MG63 (cell line): ENCODE measurements around the gene LMCD1. TPM values are rescaled to one million over a fixed set of nuclear protein-coding genes. Genes with fewer than 3 reads are reported as not detected.

ENCODE experiments used
- DNase-seq: peaks from one replicate; pipeline ENCODE4 v3.0.0-alpha.2; 2020
- H3K27me3 ChIP-seq: fragments of 250-450 bp; sonication (Bioruptor Pico); 2 replicates; pipeline ENCODE4 v1.5.1; 2020; ENCODE audit warnings: mild to moderate bottlenecking, moderate library complexity
- H3K36me3 ChIP-seq: fragments of 250-450 bp; sonication (Bioruptor Pico); 2 replicates; pipeline ENCODE4 v1.5.1; 2020; ENCODE audit warnings: mild to moderate bottlenecking, moderate library complexity
- H3K4me3 ChIP-seq: fragments of 250-450 bp; sonication (Bioruptor Pico); 2 replicates; pipeline ENCODE4 v1.5.1; 2020; ENCODE audit warnings: mild to moderate bottlenecking, moderate library complexity
- H3K9me3 ChIP-seq: fragments of 250-450 bp; sonication (Bioruptor Pico); 2 replicates; pipeline ENCODE4 v1.5.1; 2020; ENCODE audit warnings: mild to moderate bottlenecking, moderate library complexity
- total RNA-seq: library from RNA; depleted of rRNA; stranded (reverse); fragments of >200 nt; shearing (Covaris generic); gene quantifications from 2 replicates; pipeline ENCODE4 v1.2.3, GENCODE V29; 2014; ENCODE audit warnings: low replicate concordance; rRNA removed

Gene LMCD1
- total RNA-seq, 1 experiment from 2014 or later: 3.4 TPM

DNA sequence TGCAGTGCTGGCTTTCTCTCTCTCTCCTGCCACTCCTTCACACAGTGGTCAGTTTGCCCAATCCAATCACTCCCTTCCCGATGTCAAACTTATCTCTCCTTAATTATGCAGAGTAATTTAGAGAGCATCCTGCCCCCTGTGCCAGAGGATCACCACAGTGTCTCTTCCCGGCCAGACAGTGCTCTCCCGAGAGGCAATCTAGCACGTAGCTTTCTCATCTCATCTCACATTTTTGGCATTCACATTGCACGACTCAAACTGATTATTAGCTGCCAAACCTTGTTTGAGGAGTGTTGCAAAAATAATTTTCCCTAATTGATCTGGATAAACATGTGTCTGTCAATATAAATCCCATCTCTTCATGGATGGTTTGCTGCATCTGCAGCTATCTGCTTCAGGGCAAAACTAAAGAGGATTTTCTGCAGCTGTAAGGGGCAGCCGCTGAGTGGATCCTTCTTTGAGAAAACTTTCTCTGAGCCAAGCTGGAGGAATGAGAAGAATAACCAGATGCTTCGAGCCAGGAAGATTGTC, 105.1 kb downstream of the LMCD1 start:
- Histone ChIP-seq H3K4me3 (no peak overlapping the region), H3K9me3 (no peaks in the 10 kb centered on the region), H3K27me3 (no peaks in the 10 kb centered on the region), H3K36me3 (no peaks in the 10 kb centered on the region)
- no peak for DNase-seq

GRCh38 chr3:8607234-8608040, 105.8 kb downstream of the LMCD1 start:
- Histone ChIP-seq H3K27me3 (no peaks in the 10 kb centered on the region), H3K9me3 (no peaks in the 10 kb centered on the region), H3K4me3 (no peak overlapping the region), H3K36me3 (no peaks in the 10 kb centered on the region)
- peak; percentile 23 for DNase-seq

- Histone ChIP-seq H3K4me3 (no peak overlapping the region), H3K9me3 (no peaks in the 10 kb centered on the region), H3K36me3 (no peaks in the 10 kb centered on the region), H3K27me3 (no peaks in the 10 kb centered on the region)
- no peak for DNase-seq
These were observed 106.6 kb downstream of the LMCD1 start for GRCh38 chr3:8608041-8608790.

- DNase-seq: no peak
- no peak overlapping the region for H3K4me3 ChIP-seq
- H3K9me3 ChIP-seq: no peaks in the 10 kb centered on the region
- H3K36me3 ChIP-seq: no peaks in the 10 kb centered on the region
- no peaks in the 10 kb centered on the region for H3K27me3 ChIP-seq
These were observed 107.3 kb downstream of the LMCD1 start for GRCh38 chr3:8608791-8609467.

- Histone ChIP-seq H3K4me3 (no peak overlapping the region), H3K36me3 (no peaks in the 10 kb centered on the region), H3K9me3 (no peaks in the 10 kb centered on the region), H3K27me3 (no peaks in the 10 kb centered on the region)
- no peak for DNase-seq
These were observed 109.3 kb downstream of the LMCD1 start for GRCh38 chr3:8610951-8611350.

DNA sequence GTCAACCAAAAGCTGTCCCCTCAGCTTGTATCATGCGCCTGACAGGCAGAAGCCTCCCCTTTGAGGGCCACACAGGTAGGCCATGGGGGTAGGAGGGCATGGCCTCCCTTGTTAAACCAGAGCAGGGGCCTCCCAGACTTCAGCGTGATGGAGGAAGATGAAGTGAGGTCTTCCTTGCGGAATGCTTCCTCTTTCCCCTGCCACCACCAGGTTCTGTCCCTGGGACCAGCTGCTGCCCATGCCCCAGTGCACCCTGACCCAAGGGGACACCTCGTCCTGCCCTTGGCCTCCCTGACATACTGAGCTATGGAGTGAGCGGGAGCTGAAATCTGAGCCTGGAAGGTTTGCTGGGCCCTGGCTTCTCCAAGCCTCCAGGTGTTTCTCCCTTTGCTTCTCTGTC, 116.3 kb downstream of the LMCD1 start:
- Histone ChIP-seq H3K4me3 (no peak overlapping the region), H3K27me3 (no peaks in the 10 kb centered on the region), H3K36me3 (no peaks in the 10 kb centered on the region), H3K9me3 (no peaks in the 10 kb centered on the region)
- DNase-seq: no peak

GRCh38 chr3:8618950-8619349, 117.3 kb downstream of the LMCD1 start:
- Histone ChIP-seq H3K9me3 (no peaks in the 10 kb centered on the region), H3K4me3 (no peak overlapping the region)

DNA sequence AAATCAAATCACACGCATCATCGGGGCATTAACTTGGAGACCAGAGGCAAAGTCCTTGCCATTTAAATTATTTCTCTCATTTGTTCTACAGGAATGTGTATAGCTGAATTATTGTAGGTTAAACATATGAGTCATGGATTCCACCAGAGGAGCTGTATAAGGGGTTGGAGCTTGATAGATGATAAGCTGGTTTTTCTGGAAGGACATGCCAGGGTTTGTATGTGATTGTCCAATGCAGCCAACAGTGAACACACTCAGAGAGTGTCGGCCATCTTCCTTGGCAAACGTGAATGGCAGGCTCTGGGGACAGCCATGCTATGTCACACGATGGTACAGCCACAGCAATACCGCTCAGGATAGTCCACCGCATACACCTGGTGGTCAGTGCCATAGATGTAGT, 117.9 kb downstream of the LMCD1 start:
- DNase-seq: no peak

More at GRCh38 chr3:8618950-8619349, 117.3 kb downstream of the LMCD1 start:
- no peak for DNase-seq
- Histone ChIP-seq H3K36me3 (no peaks in the 10 kb centered on the region), H3K27me3 (no peaks in the 10 kb centered on the region)

GRCh38 chr3:8621141-8621540, 119.5 kb downstream of the LMCD1 start:
- DNase-seq: no peak
- Histone ChIP-seq H3K27me3 (no peaks in the 10 kb centered on the region), H3K9me3 (no peaks in the 10 kb centered on the region), H3K4me3 (no peak overlapping the region), H3K36me3 (no peaks in the 10 kb centered on the region)

More for the DNA sequence above, 117.9 kb downstream of the LMCD1 start:
- Histone ChIP-seq H3K4me3 (no peak overlapping the region), H3K27me3 (no peaks in the 10 kb centered on the region), H3K36me3 (no peaks in the 10 kb centered on the region), H3K9me3 (no peaks in the 10 kb centered on the region)

DNA sequence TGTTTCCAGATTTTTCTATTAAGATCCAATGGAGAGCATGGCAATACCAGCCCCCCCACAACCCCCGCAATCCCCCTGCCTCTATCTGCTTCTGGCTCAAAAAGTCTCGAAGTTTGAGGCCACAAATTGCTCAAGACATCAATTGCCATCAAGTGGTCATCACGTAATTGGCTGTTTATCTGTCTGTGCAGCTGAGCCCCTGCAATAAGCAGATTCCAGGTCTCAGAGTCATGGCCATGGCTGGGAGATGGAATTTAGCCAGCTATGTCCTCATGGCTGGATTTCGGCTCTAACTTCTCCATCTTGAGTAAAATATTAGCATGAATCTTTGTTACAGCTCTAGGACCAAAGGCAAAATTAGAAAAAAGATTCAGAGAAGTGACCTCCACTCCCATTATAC, 120.2 kb downstream of the LMCD1 start:
- Histone ChIP-seq H3K9me3 (no peaks in the 10 kb centered on the region), H3K27me3 (no peaks in the 10 kb centered on the region), H3K36me3 (no peaks in the 10 kb centered on the region), H3K4me3 (no peak overlapping the region)
- DNase-seq: peak; percentile 40

- no peaks in the 10 kb centered on the region for H3K27me3 ChIP-seq
- peak; percentile 39 for DNase-seq
- H3K4me3 ChIP-seq: no peak overlapping the region
- no peaks in the 10 kb centered on the region for H3K9me3 ChIP-seq
- H3K36me3 ChIP-seq: no peaks in the 10 kb centered on the region
These were observed 121.5 kb downstream of the LMCD1 start for GRCh38 chr3:8622873-8623691.

DNA sequence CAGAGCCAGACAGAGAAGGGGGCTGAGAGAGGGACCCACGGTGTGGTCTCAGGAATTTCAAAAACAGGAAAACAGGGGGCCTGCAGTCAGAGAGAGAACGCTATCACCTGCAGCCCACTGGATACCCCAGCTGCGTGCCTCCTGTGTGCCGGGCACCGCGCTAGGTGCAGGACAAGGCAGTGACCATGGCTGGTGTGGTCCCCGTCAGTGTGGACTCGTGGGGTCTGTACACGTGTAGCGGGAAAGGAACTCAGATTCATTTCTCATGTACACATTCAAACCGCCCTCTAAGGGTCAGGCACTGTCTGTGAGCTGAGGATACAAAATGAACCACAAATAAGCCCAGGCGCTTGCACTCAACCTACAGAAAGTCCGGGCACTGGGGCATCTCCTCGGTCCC, 122.1 kb downstream of the LMCD1 start:
- no peaks in the 10 kb centered on the region for H3K27me3 ChIP-seq
- no peak for DNase-seq
- H3K36me3 ChIP-seq: no peaks in the 10 kb centered on the region
- H3K4me3 ChIP-seq: no peak overlapping the region
- no peaks in the 10 kb centered on the region for H3K9me3 ChIP-seq

Other genes with a start within 250 kb of the LMCD1 start
- gene SSUH2, start 143.0 kb downstream of the LMCD1 start, total RNA-seq: not detected in 2 replicates
- gene CAV3, start 232.0 kb downstream of the LMCD1 start, total RNA-seq: not detected in 2 replicates